Caki2 (cell line): ENCODE measurements around the gene RASGRF2. TPM values are rescaled to one million over a fixed set of nuclear protein-coding genes. Genes with fewer than 3 reads are reported as not detected.

Experiments used
- DNase-seq: peaks from one replicate; pipeline ENCODE4 v3.0.0-alpha.2; 2015; ENCODE audit warnings: low read depth
- in situ Hi-C: cut with HindIII; loops from 2 replicates; pipeline ENCODE4 v1.10.0; 2016; ENCODE audit warnings: low sequenced_read_pairs, low pct_unique_long_range_greater_than_20kb, mixed read lengths
- total RNA-seq: library from RNA; depleted of rRNA; stranded (reverse); fragments of >200 nt; shearing (Covaris generic); gene quantifications from 2 replicates; pipeline ENCODE4 v1.2.3, GENCODE V29; 2014; ENCODE audit warnings: low replicate concordance; rRNA removed

Gene RASGRF2, protein sequence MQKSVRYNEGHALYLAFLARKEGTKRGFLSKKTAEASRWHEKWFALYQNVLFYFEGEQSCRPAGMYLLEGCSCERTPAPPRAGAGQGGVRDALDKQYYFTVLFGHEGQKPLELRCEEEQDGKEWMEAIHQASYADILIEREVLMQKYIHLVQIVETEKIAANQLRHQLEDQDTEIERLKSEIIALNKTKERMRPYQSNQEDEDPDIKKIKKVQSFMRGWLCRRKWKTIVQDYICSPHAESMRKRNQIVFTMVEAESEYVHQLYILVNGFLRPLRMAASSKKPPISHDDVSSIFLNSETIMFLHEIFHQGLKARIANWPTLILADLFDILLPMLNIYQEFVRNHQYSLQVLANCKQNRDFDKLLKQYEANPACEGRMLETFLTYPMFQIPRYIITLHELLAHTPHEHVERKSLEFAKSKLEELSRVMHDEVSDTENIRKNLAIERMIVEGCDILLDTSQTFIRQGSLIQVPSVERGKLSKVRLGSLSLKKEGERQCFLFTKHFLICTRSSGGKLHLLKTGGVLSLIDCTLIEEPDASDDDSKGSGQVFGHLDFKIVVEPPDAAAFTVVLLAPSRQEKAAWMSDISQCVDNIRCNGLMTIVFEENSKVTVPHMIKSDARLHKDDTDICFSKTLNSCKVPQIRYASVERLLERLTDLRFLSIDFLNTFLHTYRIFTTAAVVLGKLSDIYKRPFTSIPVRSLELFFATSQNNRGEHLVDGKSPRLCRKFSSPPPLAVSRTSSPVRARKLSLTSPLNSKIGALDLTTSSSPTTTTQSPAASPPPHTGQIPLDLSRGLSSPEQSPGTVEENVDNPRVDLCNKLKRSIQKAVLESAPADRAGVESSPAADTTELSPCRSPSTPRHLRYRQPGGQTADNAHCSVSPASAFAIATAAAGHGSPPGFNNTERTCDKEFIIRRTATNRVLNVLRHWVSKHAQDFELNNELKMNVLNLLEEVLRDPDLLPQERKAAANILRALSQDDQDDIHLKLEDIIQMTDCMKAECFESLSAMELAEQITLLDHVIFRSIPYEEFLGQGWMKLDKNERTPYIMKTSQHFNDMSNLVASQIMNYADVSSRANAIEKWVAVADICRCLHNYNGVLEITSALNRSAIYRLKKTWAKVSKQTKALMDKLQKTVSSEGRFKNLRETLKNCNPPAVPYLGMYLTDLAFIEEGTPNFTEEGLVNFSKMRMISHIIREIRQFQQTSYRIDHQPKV (N-terminal part only)
- 1.3 and 2.5 TPM in 2 replicates for total RNA-seq

DNA sequence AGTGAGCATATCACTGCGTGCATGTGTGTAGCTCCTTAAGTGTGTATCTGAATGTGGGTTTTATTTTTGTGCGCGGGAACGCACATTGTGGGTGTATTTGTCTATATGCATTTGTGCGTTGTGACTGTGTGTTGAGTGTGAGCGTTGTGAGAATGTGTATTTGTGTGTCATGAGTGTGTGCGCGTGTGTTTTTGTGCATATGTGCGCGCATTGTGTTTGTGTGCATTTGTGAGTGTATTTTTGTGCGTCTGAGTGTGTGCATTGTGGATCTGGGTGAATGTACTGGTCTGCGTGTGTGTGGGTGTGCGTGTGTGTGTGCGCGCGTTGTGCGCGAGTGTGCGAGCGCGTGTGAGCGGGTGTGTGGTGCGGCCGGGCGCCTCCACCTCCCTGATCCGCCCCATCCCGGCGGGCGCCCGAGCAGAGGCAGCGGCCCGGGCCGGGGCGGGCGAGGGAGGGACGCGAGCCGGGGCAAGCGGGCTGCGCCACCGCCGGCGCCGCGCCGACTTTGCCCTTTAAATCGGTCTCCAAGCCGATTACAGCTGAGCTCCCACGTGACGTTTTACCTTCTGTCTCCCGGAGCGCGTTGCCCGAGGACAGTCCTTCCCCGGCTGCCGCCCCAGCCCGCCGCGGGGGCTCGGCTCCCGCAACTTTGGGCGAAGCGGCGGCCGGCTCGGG, at the start of gene RASGRF2:
Gene RASGRF2, plus strand, starts transcription at position 596 of the 675 bp plus-strand sequence. CDS start 376 bp downstream, outside the sequence.
- no peak for DNase-seq
- in situ Hi-C loops: no loop called here

DNA sequence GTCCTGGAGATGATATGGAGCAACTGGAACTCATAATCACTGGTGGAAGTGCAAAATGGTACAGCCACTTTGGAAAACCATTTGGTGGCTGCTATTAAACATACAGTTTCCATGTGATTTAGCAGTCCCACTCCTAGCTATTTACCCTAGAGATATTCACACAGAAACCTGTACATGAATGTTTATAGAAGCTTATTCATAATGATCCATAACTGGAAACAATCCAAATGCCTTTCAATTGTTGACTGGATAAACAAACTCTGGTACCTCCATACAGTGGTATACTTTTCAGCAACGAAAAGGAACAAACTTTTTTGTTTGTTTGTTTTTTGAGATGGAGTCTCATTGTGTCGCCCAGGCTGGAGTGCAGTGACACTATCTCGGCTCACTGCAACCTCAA, 47.7 kb upstream of the RASGRF2 start:
- no peak for DNase-seq
- in situ Hi-C loops: no loop called here

DNA sequence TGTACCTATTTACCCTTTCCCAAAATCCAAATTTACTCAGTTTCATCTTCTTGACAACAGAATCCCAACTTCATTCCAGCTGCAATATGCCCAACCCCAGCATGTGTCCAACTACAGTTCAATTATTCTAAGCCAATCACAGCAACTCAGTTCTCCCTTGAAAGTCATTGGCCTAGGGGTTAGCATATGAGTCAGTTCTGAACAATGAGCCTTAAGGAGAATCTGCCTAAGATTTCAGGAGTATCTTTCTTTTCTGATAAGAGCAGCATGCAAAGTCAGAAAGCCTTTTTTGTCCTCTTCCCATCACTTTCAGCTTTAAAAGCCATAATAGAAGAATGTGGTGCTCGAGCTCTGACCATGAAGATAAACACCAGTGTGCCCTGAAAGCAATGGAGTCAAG, 44.4 kb upstream of the RASGRF2 start:
- in situ Hi-C loops: no loop called here
- no peak for DNase-seq

DNA sequence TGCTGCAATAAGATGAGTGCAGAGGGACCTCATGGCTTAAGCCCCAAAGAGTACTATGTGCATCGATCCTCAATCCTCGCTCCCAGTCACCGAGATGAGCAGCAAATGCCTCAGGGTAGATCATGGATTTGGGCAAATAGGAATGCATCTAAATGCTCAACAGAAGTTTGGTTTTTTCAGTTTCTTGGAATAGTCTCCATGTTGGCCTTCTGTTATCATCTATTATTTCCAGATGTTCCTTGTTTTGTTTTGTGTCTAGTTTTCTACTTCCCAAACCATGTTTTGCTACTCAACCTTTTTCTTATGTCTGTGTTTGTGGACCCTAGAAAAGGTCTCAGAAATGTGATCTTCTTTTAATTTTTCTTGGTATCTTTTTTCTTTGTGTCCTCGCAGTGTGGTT, 43.5 kb upstream of the RASGRF2 start:
- DNase-seq: no peak
- in situ Hi-C loops: no loop called here

DNA sequence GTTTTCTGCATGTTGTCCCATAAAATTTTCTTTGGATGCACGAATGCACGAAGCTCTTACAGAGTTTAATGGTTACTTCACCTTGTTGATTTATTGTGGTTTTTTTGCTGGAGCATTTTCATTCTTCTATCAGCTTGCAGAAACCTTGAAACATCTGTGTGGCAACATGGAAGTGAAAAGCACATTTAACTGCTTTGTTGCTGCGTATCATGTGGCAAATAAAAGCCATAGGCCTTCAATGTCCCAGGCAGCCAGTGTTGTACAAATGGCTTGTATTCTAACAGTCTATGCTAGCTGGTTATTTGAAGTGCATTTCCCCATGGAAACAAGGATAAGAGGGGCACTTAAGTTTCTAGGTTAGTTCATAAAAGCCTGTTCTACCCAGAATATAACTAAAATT, 42.5 kb upstream of the RASGRF2 start:
- in situ Hi-C loops: no loop called here
- no peak for DNase-seq

DNA sequence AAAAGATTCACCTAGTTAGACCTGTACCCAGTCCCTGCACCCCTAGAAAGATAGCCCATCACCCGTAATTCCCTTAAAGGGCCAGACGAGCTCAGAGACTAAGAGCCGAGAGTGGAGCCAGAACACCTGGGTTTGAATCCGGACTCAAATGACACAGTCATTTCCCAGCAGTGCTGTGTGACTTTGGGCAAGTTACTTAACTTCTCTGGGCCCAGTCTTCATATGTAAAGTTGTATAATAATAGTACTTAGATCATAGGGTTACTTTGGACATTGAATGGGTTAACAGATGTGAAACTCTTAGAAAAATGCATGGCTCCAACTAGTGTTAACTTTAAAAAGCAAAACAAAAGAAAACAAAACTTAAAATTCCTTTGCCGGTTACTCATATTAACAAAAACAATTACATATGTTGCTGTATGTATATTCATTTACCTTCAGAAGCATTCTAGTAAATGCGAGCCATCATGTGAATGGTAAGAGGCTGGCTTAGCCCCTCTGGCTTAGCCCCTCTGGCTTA, 40.4 kb upstream of the RASGRF2 start:
- in situ Hi-C loops: no loop called here
- no peak for DNase-seq

DNA sequence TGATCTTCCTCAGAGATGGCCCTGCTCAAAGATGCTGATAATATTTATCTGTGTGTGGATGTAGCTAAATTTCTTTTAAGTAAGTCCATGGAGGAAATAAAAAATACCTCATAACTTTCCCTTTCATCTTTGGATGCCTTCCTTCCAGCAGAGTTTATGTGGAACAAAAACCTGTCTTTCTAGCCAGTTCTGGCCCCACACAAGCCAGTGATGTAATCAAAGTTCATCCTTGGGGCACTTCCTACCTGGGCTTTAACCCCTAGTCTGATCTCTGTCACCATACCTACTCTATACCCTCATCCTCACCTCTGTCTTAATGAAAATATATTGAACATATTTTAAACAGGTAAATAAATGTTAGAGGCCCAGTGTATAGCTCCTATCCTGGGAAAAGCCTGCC, 39.8 kb upstream of the RASGRF2 start:
- in situ Hi-C loops: no loop called here

DNA sequence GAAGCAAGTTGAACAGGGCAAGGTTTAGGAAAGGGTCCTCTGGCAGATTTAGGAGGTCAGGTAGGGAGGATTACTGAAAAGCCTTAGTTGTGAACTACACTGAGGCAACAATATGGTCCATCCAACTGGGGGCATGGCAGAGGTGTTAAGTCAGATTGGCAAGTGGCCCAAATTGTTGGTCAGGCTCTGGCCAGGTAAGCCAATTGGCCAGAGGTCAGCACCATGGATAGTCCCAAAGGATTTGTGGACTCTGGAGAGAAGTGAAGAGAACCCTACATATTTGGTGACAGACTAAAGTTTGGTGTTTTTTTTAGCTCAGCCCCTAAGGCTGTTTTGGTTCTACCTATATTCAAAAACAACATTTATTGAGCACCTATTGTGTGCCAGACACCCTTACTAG, 39.1 kb upstream of the RASGRF2 start:
- in situ Hi-C loops: no loop called here
- DNase-seq: peak; percentile 13

More for the DNA sequence above, 39.8 kb upstream of the RASGRF2 start:
- no peak for DNase-seq

DNA sequence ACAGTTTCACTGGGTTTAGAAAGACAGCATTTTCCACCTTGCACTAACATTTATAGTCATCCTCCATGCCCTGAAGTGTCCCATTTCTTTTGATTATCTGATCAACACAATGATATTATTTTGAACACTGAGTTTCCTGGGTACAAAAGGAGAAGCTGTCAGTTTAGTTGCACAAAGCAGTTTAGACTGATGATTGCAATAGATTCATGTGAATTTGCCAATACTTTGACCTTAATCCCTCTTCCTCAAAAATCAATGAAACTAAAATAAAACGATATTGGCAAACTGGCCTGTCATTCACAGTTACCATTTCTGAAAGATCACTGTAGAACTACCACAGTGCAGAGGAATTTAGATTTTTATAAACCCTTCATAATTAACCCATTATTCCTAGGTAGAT, 34.2 kb upstream of the RASGRF2 start:
- in situ Hi-C loops: no loop called here
- DNase-seq: no peak

DNA sequence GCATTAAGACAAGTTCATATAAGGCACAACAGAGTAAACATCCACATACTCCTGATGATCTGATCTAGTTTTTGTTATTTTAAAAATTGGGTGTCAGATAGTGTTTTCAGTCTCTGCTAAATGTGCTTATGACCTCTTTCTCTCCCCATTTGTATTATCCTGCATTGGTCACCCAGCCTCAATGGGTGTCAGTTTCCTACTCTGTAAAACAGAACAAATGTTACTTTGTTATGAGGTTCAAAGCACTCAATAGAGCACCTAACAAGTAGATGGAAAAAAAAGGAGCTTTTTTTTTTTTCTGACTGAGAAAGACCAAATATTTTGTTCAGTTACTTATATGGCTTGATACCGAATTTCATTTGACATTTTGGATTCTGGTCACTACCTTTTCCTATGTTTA, 33.6 kb upstream of the RASGRF2 start:
- in situ Hi-C loops: no loop called here
- no peak for DNase-seq

DNA sequence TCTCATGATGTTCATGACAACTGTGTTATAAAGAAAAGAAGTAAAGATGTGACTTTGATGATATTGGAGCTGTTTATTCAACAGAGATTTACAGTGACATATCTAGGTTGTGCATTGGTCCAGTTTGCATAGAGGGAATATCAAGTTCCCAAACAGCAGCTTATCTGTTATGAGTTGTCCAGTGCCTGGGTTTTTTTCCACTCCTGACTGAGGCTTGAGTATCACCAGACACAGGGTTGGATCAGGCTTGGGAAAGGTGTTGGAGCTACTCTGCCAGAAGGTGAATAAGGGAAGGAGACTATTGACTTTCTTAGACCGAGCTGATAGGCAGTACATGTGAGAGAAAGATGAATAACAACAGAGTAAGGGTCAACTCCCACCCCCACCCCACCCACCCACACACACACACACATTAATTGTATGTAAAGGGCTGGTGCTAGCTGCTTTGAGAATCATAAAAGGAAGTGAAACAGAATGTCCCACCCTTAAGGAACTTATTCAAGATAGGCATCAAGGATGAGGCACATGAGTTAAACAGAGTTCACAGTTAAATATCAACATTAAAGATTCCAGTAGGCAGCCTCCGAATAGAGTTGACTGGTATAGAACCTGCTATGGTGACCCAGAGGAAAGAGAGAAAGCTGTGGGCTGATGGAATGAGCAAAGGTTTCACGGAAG, 33.0 kb upstream of the RASGRF2 start:
- in situ Hi-C loops: no loop called here
- no peak for DNase-seq

DNA sequence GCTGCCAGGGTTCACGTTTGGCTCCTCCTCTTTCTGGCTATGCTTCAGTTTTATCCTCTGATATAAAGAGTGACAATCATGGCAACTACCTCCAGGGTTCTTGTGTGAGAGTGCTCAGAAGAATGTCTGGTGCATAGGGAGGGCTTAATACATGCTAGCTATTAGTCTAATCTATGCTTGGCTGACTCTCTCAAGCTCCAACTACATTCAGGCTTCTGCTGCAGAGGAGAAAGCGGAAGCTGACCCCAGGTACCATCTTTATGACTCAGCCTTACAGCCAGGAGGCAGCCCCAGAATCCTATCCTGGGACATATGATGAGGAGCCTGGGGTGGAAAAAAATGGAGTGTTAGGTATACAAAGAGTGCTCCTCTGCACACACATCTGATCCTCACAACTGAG, 32.1 kb upstream of the RASGRF2 start:
- in situ Hi-C loops: no loop called here
- no peak for DNase-seq

DNA sequence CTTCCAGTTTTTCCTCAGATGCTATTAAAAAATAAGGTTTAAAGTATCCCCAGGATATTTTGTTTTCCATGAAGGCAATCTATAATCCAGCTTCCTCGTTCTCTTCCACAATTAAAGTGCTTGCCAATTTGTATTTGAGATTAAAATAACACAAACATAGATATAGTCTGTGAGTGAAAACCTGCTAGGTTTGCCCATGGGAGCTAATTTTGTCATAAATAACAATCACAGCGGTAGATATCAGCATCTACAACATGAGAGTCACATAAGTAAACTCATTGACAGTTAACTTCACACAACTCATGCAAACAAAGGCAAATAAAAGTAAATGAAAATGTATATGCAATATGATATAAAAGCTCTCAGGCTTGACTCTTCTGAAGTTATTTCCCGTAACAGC, 29.2 kb upstream of the RASGRF2 start:
- in situ Hi-C loops: no loop called here
- DNase-seq: no peak

DNA sequence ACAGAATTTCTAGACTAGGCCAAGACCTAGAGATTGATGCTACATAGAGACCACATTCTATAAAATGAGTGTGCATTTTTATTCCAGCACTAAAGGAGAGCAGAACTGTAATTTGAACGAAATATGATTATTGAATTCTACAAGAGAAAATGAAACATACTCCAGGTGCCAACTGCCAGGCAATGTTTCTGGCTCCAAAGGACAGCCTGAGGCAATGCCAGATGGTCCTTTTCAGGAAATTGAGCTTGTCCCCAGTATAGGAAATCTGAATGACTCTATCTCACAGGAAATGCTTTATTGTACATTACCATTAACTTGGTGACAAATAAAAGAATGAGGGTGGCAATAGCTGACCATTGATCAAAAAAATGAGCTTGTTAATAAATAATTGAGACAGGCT, 28.8 kb upstream of the RASGRF2 start:
- in situ Hi-C loops: no loop called here
- DNase-seq: no peak

DNA sequence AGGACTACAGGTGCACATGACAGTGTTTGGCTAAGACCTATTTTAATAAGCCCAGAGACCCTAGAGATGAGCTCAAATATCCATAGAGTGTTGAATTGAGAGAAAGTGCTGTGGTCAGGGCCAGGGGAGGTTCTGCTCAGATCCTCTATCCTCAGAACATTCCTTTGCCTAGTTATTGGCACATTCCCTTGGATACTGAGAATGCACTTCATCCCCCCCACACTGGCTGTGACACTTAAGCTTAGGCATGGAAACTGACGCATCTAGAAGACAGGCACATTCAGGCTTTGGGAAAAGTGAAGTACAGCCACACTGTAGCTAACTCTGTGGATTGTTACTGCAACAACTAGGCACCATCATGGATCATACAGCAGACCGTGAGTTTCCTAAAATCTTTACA, 27.1 kb upstream of the RASGRF2 start:
- no peak for DNase-seq
- in situ Hi-C loops: no loop called here

DNA sequence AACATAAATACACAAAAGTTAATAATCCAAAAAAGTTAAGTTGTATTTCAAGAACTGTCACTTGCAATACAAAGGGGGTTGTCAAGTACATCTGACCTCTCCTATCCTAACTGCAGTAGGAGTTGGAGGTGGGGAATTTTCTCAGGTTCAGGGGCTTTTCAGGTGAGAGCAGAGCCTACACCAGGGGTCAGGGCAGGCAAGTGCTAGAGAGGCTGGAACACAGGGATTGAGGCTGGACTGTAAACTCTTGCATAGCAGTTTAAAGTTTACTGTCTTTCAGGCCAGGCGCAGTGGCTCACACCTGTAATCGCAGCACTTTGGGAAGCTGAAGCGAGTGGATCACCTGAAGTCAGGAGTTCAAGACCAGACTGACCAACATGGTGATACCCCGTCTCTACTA, 25.4 kb upstream of the RASGRF2 start:
- DNase-seq: no peak
- in situ Hi-C loops: no loop called here

DNA sequence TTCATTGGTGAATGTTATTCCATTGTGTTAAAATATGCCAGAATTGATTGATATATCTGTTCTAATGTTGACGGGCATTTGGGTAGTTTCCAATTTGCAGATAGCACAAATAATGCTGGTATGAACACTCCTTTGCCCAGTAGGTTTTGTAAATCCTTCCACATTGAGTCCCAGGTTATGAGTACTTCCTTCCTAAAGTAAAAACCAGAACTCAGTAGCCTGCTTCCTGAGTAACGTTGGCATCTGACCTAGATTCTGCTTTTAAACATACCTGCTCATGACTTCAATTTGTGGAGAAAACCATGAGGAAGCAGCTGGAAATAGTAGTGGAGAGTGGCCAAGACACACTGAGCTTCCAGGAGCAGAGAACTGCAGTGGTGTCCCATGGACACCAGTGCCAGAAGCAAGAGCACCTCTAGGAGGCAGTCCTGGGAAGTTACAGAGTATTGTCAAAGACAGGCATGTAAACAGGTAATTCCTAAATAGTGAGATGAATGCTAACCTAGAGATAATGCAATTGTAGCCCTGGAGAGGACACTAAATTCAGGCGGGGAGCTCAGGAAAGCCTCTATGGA, 24.3 kb upstream of the RASGRF2 start:
- in situ Hi-C loops: no loop called here
- no peak for DNase-seq
